Body of pancreas (tissue), 4 donors: ENCODE data around the gene ADTRP.

Source experiments
- POLR2A ChIP-seq, 3 donors: fragments of 450-650 bp; IDR thresholded peaks; one replicate each; pipeline ENCODE4 v1.6.1; 2016; ENCODE audit warnings: antibody characterized with exemption in 3 of 3, mild to moderate bottlenecking in 2 of 3
- TF ChIP-seq, protein P1 (sequence below), 7 experiments: fragments of 450-650 bp in 4 of 7; fragments of 200-600 bp in 3 of 7; sonication (generic) in 3 of 7; IDR thresholded peaks; one replicate each; pipeline ENCODE4 v1.5.1; 2016 to 2019; ENCODE audit warnings: antibody characterized with exemption in 7 of 7

DNA sequence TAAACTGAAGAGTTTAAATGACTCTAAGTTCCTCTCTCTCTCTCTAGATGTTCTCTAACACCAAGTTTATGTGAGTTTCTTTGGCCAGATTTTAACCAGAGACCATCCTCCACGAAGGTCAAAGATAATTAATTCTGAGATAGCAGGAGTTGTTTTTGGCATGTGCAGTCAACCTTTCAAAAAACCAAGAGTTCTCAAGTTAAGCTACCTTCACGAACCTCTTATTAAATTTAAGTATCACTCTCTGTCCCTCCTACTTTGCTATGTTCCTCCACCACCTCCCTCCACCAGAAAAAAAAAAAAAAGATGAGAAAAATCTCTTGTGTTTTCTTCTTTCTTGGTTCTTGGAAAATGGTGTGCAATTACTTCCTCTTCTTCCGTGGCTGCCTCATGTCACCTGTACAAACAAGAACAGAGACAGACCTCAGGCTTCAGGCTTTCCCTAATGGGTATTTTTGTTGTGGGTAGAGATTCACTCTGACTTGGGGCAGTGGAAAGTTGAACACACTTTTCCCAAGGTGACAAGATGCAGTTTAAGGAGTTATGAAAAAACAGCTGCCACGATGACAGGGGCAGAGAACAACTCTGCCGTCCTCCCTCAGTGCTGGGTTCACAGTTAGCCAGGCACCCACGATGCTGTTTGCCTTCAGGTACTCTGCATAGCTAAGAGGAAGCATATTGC, 64.3 kb downstream of the ADTRP start:
- TF ChIP-seq, protein P1, sequence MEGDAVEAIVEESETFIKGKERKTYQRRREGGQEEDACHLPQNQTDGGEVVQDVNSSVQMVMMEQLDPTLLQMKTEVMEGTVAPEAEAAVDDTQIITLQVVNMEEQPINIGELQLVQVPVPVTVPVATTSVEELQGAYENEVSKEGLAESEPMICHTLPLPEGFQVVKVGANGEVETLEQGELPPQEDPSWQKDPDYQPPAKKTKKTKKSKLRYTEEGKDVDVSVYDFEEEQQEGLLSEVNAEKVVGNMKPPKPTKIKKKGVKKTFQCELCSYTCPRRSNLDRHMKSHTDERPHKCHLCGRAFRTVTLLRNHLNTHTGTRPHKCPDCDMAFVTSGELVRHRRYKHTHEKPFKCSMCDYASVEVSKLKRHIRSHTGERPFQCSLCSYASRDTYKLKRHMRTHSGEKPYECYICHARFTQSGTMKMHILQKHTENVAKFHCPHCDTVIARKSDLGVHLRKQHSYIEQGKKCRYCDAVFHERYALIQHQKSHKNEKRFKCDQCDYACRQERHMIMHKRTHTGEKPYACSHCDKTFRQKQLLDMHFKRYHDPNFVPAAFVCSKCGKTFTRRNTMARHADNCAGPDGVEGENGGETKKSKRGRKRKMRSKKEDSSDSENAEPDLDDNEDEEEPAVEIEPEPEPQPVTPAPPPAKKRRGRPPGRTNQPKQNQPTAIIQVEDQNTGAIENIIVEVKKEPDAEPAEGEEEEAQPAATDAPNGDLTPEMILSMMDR (IDR thresholded peaks at IDR 0.05), result no peak
- TF ChIP-seq POLR2A (IDR thresholded peaks at IDR 0.05), result no peak
